ENCODE data around the gene ORC1.

Gene ORC1

GRCh38 chr1:52343979-52344378 is 60.2 kb downstream of the ORC1 start:
- no peak for DNase-seq (ENCODE audit: low read depth)

DNA sequence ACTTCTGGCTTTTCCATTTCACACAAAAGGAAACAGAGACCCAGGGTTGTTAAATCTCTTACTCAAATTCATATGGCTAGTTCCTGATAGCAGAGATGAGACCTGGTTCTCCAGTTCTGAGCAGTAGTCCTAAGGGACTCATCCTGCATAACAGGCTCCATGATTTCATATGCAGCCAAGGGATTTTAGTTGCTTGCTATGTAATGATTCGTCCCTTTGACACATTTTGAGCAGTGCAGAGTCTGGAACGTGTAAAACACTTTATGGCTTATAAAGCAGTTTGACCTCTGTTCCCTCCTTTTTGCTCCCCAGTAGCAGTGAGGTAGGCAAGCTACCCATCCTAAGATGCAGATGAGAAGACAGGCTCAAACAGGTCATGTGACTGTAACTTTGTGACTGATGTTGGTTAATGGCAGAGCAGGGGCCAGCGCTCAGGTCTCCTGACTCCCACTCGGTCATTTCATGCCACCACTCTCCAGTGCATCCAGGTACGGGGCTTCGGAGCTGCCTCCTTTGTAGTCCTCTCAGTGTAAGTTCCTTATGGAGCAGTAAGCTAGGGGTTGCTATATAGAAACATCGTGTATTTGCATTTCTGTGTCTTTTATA is 62.5 kb downstream of the ORC1 start:
- DNase-seq (ENCODE audit: low read depth): no peak

DNA sequence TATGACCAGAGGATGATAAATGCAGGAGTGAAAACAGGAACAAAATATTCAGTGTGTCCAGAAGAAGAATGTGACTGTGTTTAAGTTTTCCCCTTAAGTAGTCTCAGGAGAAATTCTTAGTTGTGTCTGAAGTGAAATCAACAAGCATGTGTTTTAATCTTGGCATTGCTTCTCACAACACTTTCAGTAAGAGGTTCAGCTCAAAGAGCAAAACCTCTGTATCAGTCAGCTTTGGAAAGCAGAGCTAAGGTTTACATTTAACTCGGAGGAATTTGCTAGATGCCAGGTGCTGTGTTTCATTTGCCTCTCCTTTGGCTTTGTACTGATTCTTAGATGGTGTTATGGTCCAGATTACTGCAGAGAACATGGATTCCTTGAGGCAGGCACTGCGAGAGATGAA is 66.8 kb downstream of the ORC1 start:
- DNase-seq (ENCODE audit: low read depth): no peak

GRCh38 chr1:52334906-52335528 is 69.2 kb downstream of the ORC1 start:
- no peak for DNase-seq (ENCODE audit: low read depth)

DNA sequence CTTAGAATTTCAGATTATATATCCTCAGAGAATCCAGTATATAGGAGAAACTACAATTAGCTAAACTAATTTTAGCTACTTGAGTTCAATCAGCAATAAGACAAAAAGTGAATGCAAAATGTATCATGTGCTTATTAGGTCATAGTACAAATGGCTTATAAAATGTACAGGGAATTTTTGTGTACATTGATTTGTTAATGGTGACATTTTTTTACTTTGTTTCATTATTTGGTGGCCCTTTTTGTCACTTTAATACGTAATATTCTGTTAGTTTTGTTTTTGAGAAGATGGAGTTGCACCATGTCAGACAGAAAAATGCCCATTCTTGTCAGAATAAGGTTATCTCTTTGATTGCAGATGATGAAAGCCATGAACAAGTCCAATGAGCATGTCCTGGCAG is 71.8 kb downstream of the ORC1 start:
- no peak for DNase-seq (ENCODE audit: low read depth)

- no peak for DNase-seq (ENCODE audit: low read depth)
Measured at GRCh38 chr1:52328615-52329014, 75.6 kb downstream of the ORC1 start.

GRCh38 chr1:52325786-52326185 is 78.4 kb downstream of the ORC1 start:
- no peak for DNase-seq (ENCODE audit: low read depth)

DNA sequence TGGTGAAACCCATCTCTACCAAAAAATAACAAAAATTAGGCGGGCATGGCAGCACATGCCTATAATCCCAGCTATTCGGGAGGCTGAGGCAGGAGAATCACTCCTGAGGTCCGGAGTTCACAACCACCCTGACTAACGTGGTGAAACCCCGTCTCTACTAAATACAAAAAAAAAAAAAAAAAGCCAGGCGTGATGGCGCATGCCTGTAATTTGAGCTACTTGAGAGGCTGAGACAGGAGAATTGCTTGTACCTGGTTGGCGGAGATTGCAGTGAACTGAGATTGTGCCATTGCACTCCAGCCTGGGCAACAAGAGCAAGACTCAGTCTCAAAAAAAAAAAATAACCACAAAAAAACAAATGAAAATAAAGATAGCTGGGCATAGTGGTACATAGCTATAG is 80.5 kb downstream of the ORC1 start:
- no peak for DNase-seq (ENCODE audit: low read depth)

Data from EH (cell line).